DND-41 (cell line): ENCODE measurements around the gene GSTP1.

Experiments
- CTCF ChIP-seq: IDR thresholded peaks from 2 replicates; pipeline ENCODE4 v1.5.1; 2012; ENCODE audit warnings: borderline replicate concordance, low read length, moderate library complexity, mild to moderate bottlenecking; ENCODE audit not compliant: poor library complexity, severe bottlenecking; ENCODE audit errors: extremely low read depth
- EZH2 ChIP-seq: IDR thresholded peaks from 3 replicates; pipeline ENCODE4 v1.6.1; 2012; ENCODE audit warnings: borderline replicate concordance, low read depth, mild to moderate bottlenecking, moderate library complexity, low read length, inconsistent platforms; ENCODE audit not compliant: severe bottlenecking

GRCh38 chr11:67535561-67535960 lies 48.1 kb upstream of the GSTP1 start:
- no peak for TF ChIP-seq CTCF
- TF ChIP-seq EZH2 = no peak
